HUES64 (cell line): ENCODE data around the gene PKD1.

ENCODE experiments used
- H3K27ac ChIP-seq: 2 replicates; pipeline ENCODE4 v1.7.0; 2013; ENCODE audit warnings: low read depth, low read length, inconsistent platforms
- H3K27me3 ChIP-seq: 2 replicates; pipeline ENCODE4 v1.6.1; 2013; ENCODE audit warnings: mild to moderate bottlenecking, low read length; ENCODE audit not compliant: insufficient read depth
- H3K36me3 ChIP-seq: 2 replicates; pipeline ENCODE4 v1.6.1; 2013; ENCODE audit warnings: mild to moderate bottlenecking, low read length; ENCODE audit not compliant: insufficient read depth
- H3K4me1 ChIP-seq: 2 replicates; pipeline ENCODE4 v1.6.1; 2013; ENCODE audit warnings: mild to moderate bottlenecking, low read length, moderate library complexity; ENCODE audit not compliant: insufficient read depth
- H3K4me3 ChIP-seq: 2 replicates; pipeline ENCODE4 v1.5.1; 2013; ENCODE audit warnings: mild to moderate bottlenecking, low read length, moderate library complexity
- H3K9ac ChIP-seq: 2 replicates; pipeline ENCODE4 v1.6.1; 2013; ENCODE audit warnings: mild to moderate bottlenecking, low read depth, low read length
- H3K9me3 ChIP-seq: 2 replicates; pipeline ENCODE4 v1.6.1; 2013; ENCODE audit warnings: low read depth, low read length; ENCODE audit not compliant: insufficient read depth
- WGBS: fragments of 150-250, 120-280 bp; methylation state at CpG from one replicate; pipeline ENCODE4 v1.1.7; 2013; ENCODE audit warnings: missing lambda C conversion rate; 5-methylcytosine and 5-hydroxymethylcytosine counted together

Gene PKD1

DNA sequence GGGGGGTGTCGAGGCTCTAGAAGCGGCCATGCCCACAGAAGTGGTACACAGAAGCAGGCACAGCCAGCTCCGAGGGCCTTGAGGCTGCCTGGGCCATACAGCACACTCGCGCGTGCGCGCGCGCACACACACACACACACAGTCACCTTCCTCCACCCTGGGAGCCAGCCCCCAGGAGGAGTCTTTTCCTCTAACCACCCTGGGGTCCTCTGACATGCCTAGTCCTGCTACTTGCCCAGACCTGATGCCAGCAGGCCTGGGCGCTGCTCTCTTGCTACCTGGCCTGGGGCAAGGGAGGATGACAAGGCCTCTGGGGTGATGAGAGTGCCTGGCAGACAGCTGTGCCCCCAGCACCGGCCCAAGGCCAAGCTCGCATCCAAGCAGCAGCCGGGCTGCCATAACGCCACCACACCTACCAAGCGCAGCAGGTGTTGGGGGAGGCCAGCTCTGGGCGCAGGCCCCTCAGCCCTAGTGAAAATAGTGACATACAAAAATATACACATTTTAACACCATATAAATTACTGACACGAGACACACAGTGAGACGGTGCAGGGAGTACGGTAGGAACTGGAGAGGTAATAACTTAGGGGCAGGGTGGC is 46.8 kb downstream of the PKD1 start:
- Histone ChIP-seq H3K4me3 (no peak overlapping the region), H3K36me3 (peaks cover 36% of the 10 kb centered on the region), H3K27me3 (no peaks in the 10 kb centered on the region), H3K27ac (no peak overlapping the region), H3K9me3 (no peaks in the 10 kb centered on the region), H3K9ac (no peak overlapping the region), H3K4me1 (no peaks in the 10 kb centered on the region)
- 95% methylated on average over 20 of the region's 20 CpGs for WGBS

DNA sequence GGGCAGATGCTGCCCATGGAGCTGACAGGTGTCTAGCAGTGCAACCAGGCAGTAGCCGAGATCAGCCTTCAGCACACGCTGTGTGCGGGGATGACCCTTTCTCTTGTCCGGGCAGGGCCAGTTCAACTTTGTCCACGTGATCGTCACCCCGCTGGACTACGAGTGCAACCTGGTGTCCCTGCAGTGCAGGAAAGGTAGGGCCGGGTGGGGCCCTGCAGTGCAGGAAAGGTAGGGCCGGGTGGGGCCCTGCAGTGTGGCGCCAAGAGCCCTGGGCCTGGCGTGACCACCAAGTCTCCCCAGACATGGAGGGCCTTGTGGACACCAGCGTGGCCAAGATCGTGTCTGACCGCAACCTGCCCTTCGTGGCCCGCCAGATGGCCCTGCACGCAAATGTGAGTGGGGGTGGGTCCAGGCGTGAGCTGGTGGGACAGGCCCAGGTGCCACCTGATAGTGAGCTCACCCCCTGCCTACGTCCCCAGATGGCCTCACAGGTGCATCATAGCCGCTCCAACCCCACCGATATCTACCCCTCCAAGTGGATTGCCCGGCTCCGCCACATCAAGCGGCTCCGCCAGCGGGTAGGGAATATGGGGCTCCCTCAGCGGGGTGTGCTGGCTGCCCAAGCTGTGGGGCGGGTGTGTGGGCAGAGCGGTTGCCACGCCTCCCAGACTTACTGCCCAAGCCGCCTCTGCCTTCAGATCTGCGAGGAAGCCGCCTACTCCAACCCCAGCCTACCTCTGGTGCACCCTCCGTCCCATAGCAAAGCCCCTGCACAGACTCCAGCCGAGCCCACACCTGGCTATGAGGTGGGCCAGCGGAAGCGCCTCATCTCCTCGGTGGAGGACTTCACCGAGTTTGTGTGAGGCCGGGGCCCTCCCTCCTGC is 47.7 kb downstream of the PKD1 start:
- Histone ChIP-seq H3K9me3 (no peaks in the 10 kb centered on the region), H3K9ac (no peak overlapping the region), H3K27me3 (no peaks in the 10 kb centered on the region), H3K36me3 (peaks cover 35% of the 10 kb centered on the region), H3K4me3 (no peak overlapping the region), H3K27ac (no peak overlapping the region), H3K4me1 (no peaks in the 10 kb centered on the region)
- WGBS: 95% methylated on average over 41 of the region's 41 CpGs

DNA sequence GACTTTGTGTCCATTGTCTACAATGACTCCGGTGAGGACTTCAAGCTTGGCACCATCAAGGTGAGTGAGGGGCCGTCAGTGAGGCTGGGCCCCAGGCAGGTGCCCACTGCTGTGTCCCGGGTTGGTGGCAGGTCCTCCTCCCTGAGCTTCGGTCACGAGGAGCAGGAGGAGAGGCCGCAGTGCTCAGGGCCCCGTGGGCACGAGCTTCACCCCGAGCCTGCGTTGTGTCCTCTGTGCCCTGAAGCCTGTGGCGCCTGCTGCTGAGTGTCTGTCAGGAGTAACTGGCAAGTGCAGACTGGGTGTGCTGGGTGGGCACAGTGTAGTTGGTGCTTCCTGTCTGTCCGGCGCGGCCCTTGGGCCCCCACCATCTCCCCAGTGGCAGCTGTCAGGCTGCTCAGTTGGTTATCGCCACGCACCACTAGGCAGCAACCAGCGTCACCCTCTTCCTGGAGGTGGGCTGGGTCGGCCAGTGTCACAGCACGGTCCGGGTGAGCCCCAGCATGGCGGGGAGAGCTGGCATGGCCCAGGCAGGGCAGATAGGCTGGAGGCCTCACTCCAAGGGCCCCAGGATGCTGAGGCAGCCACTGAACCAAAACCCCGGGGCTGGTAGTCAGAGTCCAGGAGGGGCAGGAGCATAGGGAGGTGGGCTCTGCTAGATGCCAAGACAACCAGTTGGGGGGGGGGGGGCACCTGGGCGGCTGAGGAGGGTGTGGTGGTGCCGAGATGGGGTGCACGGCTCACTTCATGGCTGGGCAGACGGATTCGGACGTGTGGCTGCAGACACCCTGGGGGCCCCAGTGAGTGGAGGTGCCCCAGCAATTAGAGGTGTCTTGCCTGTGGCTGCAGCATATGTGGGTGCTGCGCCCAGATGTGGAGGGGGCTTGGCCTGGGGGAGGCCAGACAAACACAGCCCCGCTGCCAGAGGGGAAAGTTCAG is 48.6 kb downstream of the PKD1 start:
- no peak overlapping the region for H3K4me3 ChIP-seq
- no peaks in the 10 kb centered on the region for H3K27me3 ChIP-seq
- 94% methylated on average over 30 of the region's 30 CpGs for WGBS
- no peaks in the 10 kb centered on the region for H3K9me3 ChIP-seq
- no peaks in the 10 kb centered on the region for H3K4me1 ChIP-seq
- H3K36me3 ChIP-seq: peaks cover 40% of the 10 kb centered on the region
- no peak overlapping the region for H3K27ac ChIP-seq
- H3K9ac ChIP-seq: no peak overlapping the region

DNA sequence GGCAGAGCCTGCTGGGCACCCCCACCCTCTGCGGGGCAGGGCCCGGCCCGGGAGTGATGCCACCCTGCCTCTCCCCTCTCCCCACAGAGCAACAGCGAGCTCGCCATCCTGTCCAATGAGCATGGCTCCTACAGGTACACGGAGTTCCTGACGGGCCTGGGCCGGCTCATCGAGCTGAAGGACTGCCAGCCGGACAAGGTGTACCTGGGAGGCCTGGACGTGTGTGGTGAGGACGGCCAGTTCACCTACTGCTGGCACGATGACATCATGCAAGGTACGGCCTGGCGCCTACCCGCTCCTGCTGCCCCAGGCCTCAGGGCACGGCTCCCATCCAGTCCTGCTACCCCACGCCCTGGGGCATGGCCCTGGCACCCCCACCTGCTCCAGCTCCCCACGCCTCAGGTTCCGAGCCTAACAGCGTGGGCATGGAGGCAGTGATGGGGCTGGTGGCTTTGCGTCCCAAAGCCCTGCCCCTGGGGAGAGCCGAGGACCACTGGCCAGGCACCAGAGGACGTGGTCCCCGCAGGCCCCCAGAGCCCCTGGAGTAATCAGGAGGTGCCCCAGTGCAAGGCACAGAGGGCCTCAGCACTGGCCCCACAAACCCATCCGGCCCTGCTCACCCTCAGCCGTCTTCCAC is 49.5 kb downstream of the PKD1 start:
- Histone ChIP-seq H3K4me1 (no peaks in the 10 kb centered on the region), H3K27me3 (no peaks in the 10 kb centered on the region), H3K9me3 (no peaks in the 10 kb centered on the region), H3K27ac (no peak overlapping the region), H3K4me3 (no peak overlapping the region), H3K36me3 (peaks cover 48% of the 10 kb centered on the region), H3K9ac (no peak overlapping the region)
- WGBS: 95% methylated on average over 27 of the region's 27 CpGs

DNA sequence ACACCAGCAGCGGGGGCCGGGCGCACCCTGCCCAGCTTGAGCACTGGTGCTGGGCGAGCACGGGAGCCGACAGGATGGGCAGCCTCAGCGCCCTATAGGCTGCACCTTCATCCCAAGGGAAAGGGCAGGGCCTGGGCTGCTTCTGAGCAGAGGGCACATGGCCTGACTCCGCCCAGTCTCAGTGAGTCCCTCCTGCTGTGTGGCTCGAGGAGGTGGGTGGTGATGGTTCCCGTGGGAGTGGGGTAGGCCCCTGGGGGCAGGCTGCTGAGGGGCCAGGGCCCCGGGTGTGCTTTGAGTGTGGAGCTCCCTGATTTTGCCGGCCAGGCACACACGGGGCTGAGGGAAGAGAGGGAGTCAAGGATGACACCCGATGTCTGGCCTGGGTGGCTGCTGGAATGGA is 50.0 kb downstream of the PKD1 start:
- no peaks in the 10 kb centered on the region for H3K9me3 ChIP-seq
- H3K4me1 ChIP-seq: no peaks in the 10 kb centered on the region
- no peak overlapping the region for H3K9ac ChIP-seq
- H3K27me3 ChIP-seq: no peaks in the 10 kb centered on the region
- H3K4me3 ChIP-seq: no peak overlapping the region
- H3K27ac ChIP-seq: no peak overlapping the region
- 93% methylated on average over 14 of the region's 14 CpGs for WGBS
- H3K36me3 ChIP-seq: peaks cover 50% of the 10 kb centered on the region

DNA sequence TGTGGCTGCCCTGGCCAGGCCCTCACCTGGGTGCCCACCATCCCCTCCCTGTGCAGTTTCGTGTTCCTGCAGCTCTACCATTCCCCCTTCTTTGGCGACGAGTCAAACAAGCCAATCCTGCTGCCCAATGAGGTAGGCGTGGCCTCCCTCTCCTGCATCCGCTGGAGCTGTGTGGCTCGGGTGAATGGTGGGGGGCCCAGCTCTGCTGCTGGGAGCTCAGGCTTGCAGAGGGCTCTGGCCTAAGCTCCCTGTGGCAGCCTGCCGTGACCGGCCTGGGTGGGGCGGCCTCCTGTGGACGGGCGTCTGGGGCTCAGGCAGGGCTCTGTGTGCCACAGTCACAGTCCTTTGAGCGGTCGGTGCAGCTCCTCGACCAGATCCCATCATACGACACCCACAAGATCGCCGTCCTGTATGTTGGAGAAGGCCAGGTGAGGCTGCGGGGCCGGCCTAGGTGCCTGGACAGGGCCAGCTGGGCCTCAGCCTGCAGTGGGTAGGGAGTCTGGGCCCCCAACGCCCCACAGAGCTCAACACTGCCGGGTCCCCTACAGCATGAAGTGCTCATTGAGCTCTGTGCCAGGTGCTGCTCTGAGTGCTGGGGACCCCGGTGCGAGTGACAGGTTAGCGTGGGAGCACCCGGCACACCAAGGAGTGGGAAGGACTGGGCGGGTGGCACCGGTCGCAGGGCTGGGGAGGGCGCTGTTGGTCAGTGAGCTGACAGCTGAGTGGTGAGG is 50.6 kb downstream of the PKD1 start:
- Histone ChIP-seq H3K9ac (no peak overlapping the region; the same call in 1 of the 2 replicates), H3K9me3 (no peaks in the 10 kb centered on the region), H3K27ac (no peak overlapping the region), H3K4me3 (no peak overlapping the region), H3K4me1 (no peaks in the 10 kb centered on the region), H3K27me3 (no peaks in the 10 kb centered on the region), H3K36me3 (peaks cover 53% of the 10 kb centered on the region)
- WGBS: 93% methylated on average over 29 of the region's 29 CpGs

DNA sequence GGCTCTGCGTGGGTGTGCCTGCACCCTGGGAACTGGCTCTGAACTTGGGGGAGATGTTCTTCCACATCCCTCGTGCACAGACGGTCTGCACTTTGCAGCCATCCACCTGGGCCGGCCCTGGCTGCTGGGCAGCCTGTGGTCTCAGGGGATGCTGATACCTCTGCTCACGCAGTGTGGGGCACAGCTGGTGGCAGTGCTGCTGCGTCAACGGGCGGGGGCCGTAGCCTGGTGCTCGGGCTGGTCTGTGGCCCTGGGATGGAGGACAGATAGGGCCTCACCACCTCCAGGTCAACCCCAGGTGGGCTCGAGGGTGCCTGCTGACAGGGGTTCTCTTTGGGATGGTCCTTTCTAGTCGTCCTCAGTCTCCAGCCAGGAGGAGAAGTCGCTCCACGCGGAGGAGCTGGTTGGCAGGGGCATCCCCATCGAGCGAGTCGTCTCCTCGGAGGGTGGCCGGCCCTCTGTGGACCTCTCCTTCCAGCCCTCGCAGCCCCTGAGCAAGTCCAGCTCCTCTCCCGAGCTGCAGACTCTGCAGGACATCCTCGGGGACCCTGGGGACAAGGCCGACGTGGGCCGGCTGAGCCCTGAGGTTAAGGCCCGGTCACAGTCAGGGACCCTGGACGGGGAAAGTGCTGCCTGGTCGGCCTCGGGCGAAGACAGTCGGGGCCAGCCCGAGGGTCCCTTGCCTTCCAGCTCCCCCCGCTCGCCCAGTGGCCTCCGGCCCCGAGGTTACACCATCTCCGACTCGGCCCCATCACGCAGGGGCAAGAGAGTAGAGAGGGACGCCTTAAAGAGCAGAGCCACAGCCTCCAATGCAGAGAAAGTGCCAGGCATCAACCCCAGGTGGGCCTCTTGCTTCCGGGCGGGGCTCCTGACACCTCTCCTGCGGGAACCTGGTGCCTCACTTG is 51.6 kb downstream of the PKD1 start:
- Histone ChIP-seq H3K4me3 (no peak overlapping the region), H3K27ac (no peak overlapping the region), H3K36me3 (peaks cover 57% of the 10 kb centered on the region), H3K4me1 (no peaks in the 10 kb centered on the region), H3K9me3 (no peaks in the 10 kb centered on the region), H3K9ac (no peak overlapping the region), H3K27me3 (no peaks in the 10 kb centered on the region)
- WGBS: 95% methylated on average over 44 of the region's 44 CpGs

DNA sequence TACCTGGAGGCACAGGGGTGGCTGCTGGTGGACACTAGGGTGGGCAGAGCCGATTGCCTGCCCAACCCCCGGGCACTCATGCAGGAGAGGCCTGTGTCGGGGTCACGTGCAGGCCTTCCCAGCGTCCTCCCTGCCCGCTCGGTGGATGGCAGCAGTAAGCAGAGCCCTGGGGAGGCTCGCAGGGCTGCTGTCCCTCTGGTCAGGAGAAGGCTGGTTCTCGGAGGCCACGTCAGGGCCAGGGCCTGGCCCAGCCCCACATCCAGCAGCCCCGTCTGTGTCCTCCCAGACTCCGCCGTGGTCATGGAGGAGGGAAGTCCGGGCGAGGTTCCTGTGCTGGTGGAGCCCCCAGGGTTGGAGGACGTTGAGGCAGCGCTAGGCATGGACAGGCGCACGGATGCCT is 52.3 kb downstream of the PKD1 start:
- H3K36me3 ChIP-seq: peaks cover 52% of the 10 kb centered on the region
- 95% methylated on average over 19 of the region's 19 CpGs for WGBS
- no peak overlapping the region for H3K9ac ChIP-seq
- H3K4me3 ChIP-seq: no peak overlapping the region
- H3K27ac ChIP-seq: no peak overlapping the region
- H3K4me1 ChIP-seq: no peaks in the 10 kb centered on the region
- H3K27me3 ChIP-seq: no peaks in the 10 kb centered on the region
- H3K9me3 ChIP-seq: no peaks in the 10 kb centered on the region

DNA sequence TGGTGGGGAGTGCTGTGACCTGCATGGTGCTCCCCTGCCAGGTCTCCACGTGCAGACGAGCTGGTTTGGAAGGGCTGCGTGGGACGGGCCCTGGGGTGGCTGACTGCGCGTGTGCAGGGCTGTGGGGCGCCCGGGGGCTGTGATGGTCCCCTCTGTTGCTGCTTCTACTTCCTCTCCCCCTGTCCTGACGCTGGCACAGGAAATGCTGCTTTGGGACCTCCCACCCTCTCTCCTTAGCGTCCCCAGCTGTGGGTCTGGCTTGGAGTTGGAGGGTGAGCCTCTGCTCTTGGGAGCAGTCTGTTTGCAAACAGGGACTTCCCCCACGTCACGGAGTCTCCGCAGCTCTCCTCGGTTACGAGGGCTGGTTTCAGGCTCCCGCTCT is 52.7 kb downstream of the PKD1 start:
- Histone ChIP-seq H3K9me3 (no peaks in the 10 kb centered on the region), H3K4me3 (no peak overlapping the region), H3K36me3 (peaks cover 49% of the 10 kb centered on the region), H3K27me3 (no peaks in the 10 kb centered on the region), H3K27ac (no peak overlapping the region), H3K4me1 (no peaks in the 10 kb centered on the region), H3K9ac (no peak overlapping the region)
- 93% methylated on average over 16 of the region's 16 CpGs for WGBS
